T1000 (cell line): Measurements from ENCODE around the gene CFAP65.
A peak's percentile ranks its signal among the peaks of the same experiment; 100 is the strongest.

Experiments used
- DNase-seq: peaks from one replicate; lab custom pipeline; 2025; ENCODE audit warnings: mixed read lengths; lab: John Stamatoyannopoulos, UW

CFAP65 gene

GRCh38 chr2:218990612-218991011 is 50.7 kb downstream of the CFAP65 start:
- DNase-seq, result no peak

- DNase-seq, result no peak
Measured at GRCh38 chr2:218990052-218990451, 51.3 kb downstream of the CFAP65 start.

- DNase-seq, result no peak
Measured at GRCh38 chr2:218988650-218989049, 52.7 kb downstream of the CFAP65 start.

- no peak for DNase-seq
Measured at GRCh38 chr2:218988164-218988563, 53.2 kb downstream of the CFAP65 start.

- no peak for DNase-seq
Measured at GRCh38 chr2:218986148-218986761, 55.1 kb downstream of the CFAP65 start.

- DNase-seq, result no peak
Measured at GRCh38 chr2:218985325-218986091, 55.8 kb downstream of the CFAP65 start.

GRCh38 chr2:218985021-218985324 is 56.3 kb downstream of the CFAP65 start, which contains the start of gene FEV:
TSS of gene FEV (minus strand) at chr2:218985184. CDS start at chr2:218985075, 109 bp downstream.
- no peak for DNase-seq

- DNase-seq, result no peak
Measured at GRCh38 chr2:218984239-218985020, 56.9 kb downstream of the CFAP65 start.

- DNase-seq, result no peak
Measured at GRCh38 chr2:218983934-218984238, 57.4 kb downstream of the CFAP65 start.

- DNase-seq, result no peak
Measured at GRCh38 chr2:218983263-218983933, 57.9 kb downstream of the CFAP65 start.

- no peak for DNase-seq
Measured at GRCh38 chr2:218982586-218983262, 58.6 kb downstream of the CFAP65 start.

- DNase-seq, result no peak
Measured at GRCh38 chr2:218981881-218982585, 59.3 kb downstream of the CFAP65 start.

- no peak for DNase-seq
Measured at GRCh38 chr2:218981390-218981880, 59.9 kb downstream of the CFAP65 start.

GRCh38 chr2:218980735-218981389 is 60.5 kb downstream of the CFAP65 start:
- DNase-seq, result no peak

- peak; percentile 23 for DNase-seq
Measured at GRCh38 chr2:218979846-218980734, 61.2 kb downstream of the CFAP65 start.

GRCh38 chr2:218975060-218975777 is 66.1 kb downstream of the CFAP65 start:
- no peak for DNase-seq

- DNase-seq, result no peak
Measured at GRCh38 chr2:218970894-218971293, 70.4 kb downstream of the CFAP65 start.

- DNase-seq, result no peak
Measured at GRCh38 chr2:218964041-218964771, 77.1 kb downstream of the CFAP65 start.
